ENCODE measurements around the gene RNF166. TPM values are rescaled to one million over a fixed set of nuclear protein-coding genes. Genes with fewer than 3 reads are reported as not detected.

The RNF166 gene
- total and polyA plus RNA-seq, 2 of the 13 experiments (the other 11 are each of a cell fraction or from before 2014, with no cell fraction given) = 21.4 to 23.0 TPM

DNA sequence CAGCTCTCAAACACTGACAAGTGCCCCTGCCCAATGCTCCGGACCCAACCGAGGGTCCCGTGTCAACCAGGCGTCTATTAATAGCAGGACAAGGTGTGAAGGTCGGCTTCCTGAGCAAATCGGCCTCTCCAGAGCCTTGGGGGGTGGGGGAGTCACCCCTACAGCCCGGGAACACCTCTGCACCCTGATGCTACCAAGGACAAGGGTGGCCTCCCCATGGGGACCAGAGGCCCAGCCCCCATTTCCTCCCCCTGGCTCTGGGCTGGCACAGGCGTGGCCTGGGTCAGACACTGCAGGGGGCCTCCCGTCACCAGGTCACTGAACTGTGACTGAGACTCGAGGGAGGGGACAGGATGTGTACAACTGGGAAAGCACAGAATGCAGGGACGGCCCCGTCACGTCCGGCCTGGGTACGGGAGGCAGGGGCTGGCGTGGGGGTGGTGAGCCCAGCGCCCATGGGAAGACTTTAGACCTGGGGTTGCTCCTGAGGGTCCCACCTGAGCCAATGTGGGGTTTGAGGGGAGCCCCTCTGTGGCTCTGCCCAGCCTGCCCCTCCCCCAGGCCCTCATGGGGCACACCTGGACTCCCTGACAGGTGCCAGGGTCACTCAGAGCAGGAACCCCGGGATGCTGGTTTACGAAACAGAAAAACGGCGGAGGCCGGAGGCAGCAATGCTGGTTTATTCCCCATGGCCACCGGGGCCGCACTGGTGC is 54.8 kb downstream of the RNF166 start (continued):
- TF ChIP-seq, protein P1, sequence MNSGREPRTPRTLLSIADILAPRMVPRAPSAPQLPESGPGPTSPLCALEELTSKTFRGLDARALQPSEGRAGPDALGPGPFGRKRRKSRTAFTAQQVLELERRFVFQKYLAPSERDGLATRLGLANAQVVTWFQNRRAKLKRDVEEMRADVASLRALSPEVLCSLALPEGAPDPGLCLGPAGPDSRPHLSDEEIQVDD (CRISPR knock-in tag; IDR thresholded peaks at IDR 0.05; ENCODE audit: borderline replicate concordance) = no peak; the same call in 1 of the 2 replicates
- TF ChIP-seq ZBTB3 (CRISPR knock-in tag; IDR thresholded peaks at IDR 0.05; ENCODE audit: borderline replicate concordance, low read depth) = peak; percentile 53; the same call in 1 of the 2 replicates
- 0 out of 2 replicates have a peak, but pooled peaks have one; percentile 23 for TF ChIP-seq ZSCAN22 (CRISPR knock-in tag; IDR thresholded peaks at IDR 0.05)
- TF ChIP-seq PITX1 (CRISPR knock-in tag; IDR thresholded peaks at IDR 0.05) = peak; percentile 44; the same call in 1 of the 2 replicates
- peak; percentile 42 for TF ChIP-seq ZNF607 (CRISPR knock-in tag; IDR thresholded peaks at IDR 0.05; ENCODE audit: borderline replicate concordance)
- TF ChIP-seq, protein P2, sequence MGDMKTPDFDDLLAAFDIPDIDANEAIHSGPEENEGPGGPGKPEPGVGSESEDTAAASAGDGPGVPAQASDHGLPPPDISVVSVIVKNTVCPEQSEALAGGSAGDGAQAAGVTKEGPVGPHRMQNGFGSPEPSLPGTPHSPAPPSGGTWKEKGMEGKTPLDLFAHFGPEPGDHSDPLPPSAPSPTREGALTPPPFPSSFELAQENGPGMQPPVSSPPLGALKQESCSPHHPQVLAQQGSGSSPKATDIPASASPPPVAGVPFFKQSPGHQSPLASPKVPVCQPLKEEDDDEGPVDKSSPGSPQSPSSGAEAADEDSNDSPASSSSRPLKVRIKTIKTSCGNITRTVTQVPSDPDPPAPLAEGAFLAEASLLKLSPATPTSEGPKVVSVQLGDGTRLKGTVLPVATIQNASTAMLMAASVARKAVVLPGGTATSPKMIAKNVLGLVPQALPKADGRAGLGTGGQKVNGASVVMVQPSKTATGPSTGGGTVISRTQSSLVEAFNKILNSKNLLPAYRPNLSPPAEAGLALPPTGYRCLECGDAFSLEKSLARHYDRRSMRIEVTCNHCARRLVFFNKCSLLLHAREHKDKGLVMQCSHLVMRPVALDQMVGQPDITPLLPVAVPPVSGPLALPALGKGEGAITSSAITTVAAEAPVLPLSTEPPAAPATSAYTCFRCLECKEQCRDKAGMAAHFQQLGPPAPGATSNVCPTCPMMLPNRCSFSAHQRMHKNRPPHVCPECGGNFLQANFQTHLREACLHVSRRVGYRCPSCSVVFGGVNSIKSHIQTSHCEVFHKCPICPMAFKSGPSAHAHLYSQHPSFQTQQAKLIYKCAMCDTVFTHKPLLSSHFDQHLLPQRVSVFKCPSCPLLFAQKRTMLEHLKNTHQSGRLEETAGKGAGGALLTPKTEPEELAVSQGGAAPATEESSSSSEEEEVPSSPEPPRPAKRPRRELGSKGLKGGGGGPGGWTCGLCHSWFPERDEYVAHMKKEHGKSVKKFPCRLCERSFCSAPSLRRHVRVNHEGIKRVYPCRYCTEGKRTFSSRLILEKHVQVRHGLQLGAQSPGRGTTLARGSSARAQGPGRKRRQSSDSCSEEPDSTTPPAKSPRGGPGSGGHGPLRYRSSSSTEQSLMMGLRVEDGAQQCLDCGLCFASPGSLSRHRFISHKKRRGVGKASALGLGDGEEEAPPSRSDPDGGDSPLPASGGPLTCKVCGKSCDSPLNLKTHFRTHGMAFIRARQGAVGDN (CRISPR knock-in tag; IDR thresholded peaks at IDR 0.05) = peak; percentile 96
- TF ChIP-seq DNMT3B (CRISPR knock-in tag; conservative IDR thresholded peaks at IDR 0.05) = 0 out of 2 replicates have a peak, but pooled peaks have one; percentile 33
- peak; percentile 44; the same call in 1 of the 2 replicates for TF ChIP-seq ZSCAN21 (CRISPR knock-in tag; IDR thresholded peaks at IDR 0.05; ENCODE audit: borderline replicate concordance)
- TF ChIP-seq HNRNPK (IDR thresholded peaks at IDR 0.05; ENCODE audit: low read depth, low read length, poor library complexity, severe bottlenecking) = no peak
- no peak for TF ChIP-seq ATM (IDR thresholded peaks at IDR 0.05; ENCODE audit: borderline replicate concordance)
- no peak for TF ChIP-seq ZNF24 (IDR thresholded peaks at IDR 0.05)
- TF ChIP-seq ZEB1 (IDR thresholded peaks at IDR 0.05; ENCODE audit: insufficient replicate concordance, low read depth) = peak; percentile 57
- peak; percentile 88; the same call in 1 of the 2 replicates for TF ChIP-seq ZNF747 (CRISPR knock-in tag; IDR thresholded peaks at IDR 0.05; ENCODE audit: borderline replicate concordance)
- no peak for TF ChIP-seq GTF3A (CRISPR knock-in tag; conservative IDR thresholded peaks at IDR 0.05)
- TF ChIP-seq ZNF841 (CRISPR knock-in tag; IDR thresholded peaks at IDR 0.05; ENCODE audit: borderline replicate concordance) = no peak
- TF ChIP-seq NFIB (CRISPR knock-in tag; IDR thresholded peaks at IDR 0.05; ENCODE audit: borderline replicate concordance) = no peak
- no peak; the same call in 1 of the 2 replicates for TF ChIP-seq ZFP41 (CRISPR knock-in tag; IDR thresholded peaks at IDR 0.05; ENCODE audit: borderline replicate concordance)
- TF ChIP-seq, protein P3, sequence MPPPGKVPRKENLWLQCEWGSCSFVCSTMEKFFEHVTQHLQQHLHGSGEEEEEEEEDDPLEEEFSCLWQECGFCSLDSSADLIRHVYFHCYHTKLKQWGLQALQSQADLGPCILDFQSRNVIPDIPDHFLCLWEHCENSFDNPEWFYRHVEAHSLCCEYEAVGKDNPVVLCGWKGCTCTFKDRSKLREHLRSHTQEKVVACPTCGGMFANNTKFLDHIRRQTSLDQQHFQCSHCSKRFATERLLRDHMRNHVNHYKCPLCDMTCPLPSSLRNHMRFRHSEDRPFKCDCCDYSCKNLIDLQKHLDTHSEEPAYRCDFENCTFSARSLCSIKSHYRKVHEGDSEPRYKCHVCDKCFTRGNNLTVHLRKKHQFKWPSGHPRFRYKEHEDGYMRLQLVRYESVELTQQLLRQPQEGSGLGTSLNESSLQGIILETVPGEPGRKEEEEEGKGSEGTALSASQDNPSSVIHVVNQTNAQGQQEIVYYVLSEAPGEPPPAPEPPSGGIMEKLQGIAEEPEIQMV (CRISPR knock-in tag; IDR thresholded peaks at IDR 0.05; ENCODE audit: low read depth) = no peak
- no peak for TF ChIP-seq KDM5B (CRISPR knock-in tag; IDR thresholded peaks at IDR 0.05; ENCODE audit: borderline replicate concordance)
- peak; percentile 58; the same call in 1 of the 2 replicates for TF ChIP-seq KDM5A (IDR thresholded peaks at IDR 0.05; ENCODE audit: borderline replicate concordance, low read length)
- TF ChIP-seq ZNF17 (CRISPR knock-in tag; IDR thresholded peaks at IDR 0.05) = peak; percentile 92; the same call in 1 of the 2 replicates
- TF ChIP-seq DNMT1 (CRISPR knock-in tag; IDR thresholded peaks at IDR 0.05) = peak; percentile 37; the same call in 1 of the 2 replicates
- TF ChIP-seq ETV6 (CRISPR knock-in tag; conservative IDR thresholded peaks at IDR 0.05) = peak; percentile 21; the same call in 1 of the 2 replicates
- no peak for TF ChIP-seq RFX5 (IDR thresholded peaks at IDR 0.05; ENCODE audit: low read depth, low read length)
